HG02938 (cell line): ENCODE measurements around the gene C22orf31.

ENCODE experiments used
- ATAC-seq: cut with Tn5 transposase; IDR thresholded peaks from one replicate; pipeline ENCODE4 v1.9.1; 2021; ENCODE audit warnings: mild to moderate bottlenecking, moderate library complexity; ENCODE audit not compliant: unreplicated experiment

The C22orf31 gene

GRCh38 chr22:29081517-29082236, 20.0 kb upstream of the C22orf31 start:
- ATAC-seq: no peak

- no peak for ATAC-seq
Observed at GRCh38 chr22:29080106-29080975, 18.7 kb upstream of the C22orf31 start.

- no peak for ATAC-seq
Observed at GRCh38 chr22:29079218-29079901, 17.7 kb upstream of the C22orf31 start.

GRCh38 chr22:29078869-29079207, 17.2 kb upstream of the C22orf31 start:
- ATAC-seq: no peak

- no peak for ATAC-seq
Observed at GRCh38 chr22:29078036-29078868, 16.6 kb upstream of the C22orf31 start.

DNA sequence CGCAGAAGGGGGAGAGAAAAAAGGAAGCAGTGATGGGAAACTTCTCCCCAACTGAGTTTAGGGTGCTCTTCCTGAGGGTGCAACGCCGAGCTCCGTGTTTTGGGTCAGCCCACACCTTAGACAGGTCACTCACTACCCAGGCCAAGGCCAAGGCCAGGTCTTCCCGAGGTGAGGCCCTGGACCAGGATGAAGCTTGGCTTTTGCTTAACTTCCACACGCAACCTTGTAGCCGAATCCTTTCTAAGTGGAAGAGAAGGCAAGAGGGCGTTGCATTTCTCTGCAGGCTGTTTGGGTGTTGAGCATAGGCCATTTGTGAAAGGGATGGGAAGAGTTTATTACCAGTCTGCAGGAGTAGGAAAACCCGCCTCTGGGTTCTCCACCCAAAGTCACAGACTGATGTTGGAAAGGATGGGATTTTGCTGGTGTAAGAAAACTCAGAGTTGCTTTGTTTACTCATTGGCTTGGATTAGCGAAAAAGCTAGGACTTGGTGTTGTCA, 12.7 kb upstream of the C22orf31 start:
- ATAC-seq: no peak

DNA sequence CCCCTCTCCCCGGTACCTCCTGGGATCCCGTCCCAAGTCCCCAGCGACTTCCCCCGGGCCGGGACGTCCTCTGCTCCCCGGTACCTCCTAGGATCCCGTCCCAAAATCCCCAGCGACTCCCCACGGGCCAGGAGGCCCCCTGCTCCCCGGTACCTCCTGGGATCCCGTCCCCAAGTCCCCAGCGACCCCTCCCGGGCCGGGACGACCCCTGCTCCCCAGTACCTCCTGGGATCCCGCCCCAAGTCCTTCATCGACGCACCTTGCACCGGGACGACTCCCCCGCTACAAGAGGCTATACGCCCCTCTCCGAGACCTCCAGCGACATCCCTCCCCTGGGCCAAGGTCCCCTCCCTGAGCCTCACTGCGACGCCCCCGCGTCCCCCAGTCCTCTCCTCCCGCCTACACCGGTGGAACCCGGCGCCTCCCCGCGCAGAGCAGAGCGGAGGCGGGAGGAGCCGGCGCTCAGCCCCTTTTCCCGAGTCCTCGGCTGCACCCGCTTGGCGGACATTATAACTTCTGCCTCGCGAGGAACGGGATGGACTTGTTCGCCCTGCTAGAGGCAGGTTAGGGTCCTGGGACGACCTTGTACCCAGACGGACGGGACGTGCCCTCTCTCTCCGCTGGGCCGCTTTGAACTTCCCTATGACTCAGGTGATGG, 12.1 kb upstream of the C22orf31 start:
- ATAC-seq: no peak

DNA sequence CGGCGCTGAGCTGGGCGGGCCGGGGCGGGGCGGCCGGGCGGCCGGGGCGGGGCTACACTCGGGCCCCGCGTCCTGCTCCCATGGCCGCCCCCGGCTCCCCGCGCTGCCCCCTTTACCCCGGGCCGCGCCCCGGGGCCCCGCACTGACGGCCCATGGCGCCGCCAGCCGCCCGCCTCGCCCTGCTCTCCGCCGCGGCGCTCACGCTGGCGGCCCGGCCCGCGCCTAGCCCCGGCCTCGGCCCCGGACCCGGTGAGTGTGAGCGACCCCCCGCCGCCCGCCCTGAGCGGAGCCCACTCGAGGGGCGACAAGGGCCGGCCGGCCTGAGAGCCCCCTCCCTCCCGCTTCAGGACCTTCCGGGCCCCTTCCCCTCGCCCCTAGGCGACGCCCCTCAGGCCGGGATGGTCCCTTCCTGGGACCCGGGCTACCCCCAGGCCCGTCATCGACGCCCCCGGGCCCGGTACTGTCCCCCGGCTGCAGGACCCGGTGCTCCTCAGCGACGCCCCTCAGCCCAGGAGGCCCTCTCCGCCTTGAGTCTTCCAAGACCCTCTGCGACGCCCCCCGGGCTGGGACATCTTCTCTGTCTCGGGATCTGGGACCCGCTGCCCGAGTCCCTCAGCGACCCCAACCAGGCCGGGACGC, 11.5 kb upstream of the C22orf31 start, which contains the start of gene KREMEN1:
Gene KREMEN1, plus strand, starts transcription at position 57 of the 639 bp plus-strand sequence. Its CDS starts 96 bp downstream, at position 153.
- no peak for ATAC-seq

DNA sequence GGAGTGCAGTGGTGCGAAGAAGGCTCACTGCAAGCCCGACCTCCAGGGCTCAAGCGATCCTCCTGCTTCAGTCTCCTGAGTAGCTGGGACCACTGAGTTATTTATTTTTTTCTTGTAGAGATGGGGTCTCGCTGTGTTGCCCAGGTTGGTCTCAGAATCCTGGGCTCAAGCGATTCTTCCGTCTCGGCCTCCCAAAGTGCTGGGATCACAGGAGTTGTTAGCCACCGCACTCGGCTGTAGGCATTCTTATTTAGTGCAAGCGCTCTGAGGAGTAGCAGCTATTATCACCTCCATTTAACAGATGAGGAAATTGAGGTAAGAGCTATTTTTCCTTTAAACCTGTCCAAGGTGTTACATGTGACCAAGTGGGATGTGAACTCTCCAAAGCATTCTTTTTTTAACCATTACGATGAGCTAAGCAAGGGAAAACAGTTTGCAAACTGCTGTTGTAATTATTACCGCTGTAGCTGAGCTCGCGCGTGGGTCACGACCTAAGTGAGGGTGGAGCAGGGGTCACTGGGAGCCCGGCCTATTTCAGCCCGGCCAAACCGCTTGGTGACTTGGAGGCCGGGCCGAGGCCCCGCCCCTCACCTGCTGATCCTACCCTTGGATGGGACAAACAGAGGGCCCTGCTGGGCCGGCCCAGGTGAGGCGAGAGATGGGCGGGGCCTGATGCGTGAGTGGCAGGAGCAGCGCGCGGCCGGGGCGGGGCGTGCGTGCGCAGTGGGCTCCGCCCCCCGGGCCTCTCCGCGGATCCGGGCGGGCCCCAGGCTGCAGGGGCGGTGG, 10.8 kb upstream of the C22orf31 start:
- peak; percentile 79 for ATAC-seq

DNA sequence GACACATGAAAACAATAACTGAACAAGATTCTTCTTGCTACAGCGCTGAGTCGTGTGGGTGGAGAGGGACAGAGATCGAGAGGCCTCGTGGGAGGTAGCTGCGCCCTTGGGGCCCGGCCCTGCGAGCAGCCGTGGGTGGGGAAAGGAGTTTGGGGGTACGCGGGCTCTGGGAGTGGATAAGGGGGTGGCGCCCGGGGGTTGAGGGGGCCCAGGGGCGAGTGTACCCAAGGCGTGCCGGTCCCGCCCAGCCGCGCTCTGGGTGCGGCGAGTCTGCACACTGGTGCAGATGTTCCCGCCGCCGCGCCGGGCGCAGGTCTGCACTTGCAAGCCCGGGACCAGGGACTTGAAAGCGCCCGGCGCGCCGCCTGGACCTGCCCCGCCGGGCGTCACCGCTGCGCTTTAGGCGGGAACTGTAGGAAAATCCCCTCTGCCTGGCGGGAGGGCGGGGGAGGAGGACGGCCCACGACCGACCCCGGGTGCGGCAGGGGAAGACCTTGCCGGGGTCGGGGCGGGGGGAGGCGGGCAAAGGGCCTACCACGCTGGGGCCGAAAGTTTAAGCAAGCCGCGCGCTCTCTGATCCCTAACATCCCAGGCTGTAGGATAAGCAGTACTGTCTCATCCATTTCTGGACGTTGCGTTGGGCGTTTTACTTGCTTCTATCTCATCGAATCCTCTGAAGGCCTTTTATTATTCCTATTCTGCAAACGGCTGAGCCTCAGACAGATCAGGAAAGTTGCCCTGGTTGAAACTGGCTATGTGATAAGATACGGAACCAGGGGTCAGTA, 9.8 kb upstream of the C22orf31 start:
- no peak for ATAC-seq

- ATAC-seq: no peak
Observed at GRCh38 chr22:29070490-29070889, 8.9 kb upstream of the C22orf31 start.

DNA sequence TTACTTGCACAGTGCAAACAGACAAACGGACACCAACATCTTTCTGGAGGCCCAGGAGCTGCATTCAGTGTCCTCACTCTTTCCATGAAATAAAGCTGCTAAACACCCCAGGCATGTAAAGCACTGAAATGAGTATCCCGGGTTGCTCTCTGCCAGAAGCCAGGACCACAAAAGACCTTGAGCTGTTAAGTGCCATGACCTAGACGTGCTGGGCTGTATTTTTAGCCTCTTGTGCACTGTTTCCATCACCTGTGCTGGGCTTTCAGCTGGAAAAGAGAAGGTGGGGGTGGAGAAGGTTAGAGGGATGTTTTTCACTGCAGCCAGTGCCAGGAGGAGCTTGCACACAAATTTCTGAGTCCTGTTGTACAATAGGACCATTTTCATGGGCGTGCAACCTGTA, 7.8 kb upstream of the C22orf31 start:
- no peak for ATAC-seq

DNA sequence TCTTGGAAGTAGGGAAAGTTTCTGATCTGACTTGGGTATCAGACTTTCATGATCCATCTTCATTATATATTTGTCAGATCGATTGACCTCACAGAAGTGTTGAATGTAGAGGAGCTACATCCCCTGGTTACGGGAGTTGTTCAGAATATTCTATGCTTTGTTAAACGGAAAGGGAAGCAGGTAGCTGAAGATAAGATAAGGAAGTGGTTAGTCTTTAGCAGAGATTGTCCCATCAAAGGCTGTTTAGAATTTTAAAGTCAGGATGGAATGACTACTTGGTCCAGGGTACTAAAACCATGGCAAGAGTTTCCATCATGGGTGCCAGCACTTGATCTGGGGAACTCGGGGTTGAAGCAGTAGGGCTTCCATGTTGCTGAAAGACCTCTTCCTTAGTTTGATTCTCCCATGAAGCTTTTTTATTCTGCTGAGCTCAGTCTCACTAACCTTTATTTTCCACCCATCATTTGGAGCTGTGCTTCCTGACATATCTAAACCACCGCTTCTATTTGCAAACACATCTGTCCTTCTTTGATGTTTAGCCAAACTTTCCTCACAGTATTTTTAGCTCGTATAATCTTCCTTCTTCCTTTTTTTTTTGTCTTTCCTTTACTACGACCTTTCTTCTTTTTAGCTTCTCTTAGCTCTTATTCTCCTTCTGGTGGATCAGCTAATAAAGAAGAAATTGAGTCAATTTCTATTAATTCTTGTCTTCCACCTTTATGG, 4.0 kb upstream of the C22orf31 start:
- ATAC-seq: no peak

GRCh38 chr22:29062286-29062821, 723 bp upstream of the C22orf31 start:
- ATAC-seq: no peak

DNA sequence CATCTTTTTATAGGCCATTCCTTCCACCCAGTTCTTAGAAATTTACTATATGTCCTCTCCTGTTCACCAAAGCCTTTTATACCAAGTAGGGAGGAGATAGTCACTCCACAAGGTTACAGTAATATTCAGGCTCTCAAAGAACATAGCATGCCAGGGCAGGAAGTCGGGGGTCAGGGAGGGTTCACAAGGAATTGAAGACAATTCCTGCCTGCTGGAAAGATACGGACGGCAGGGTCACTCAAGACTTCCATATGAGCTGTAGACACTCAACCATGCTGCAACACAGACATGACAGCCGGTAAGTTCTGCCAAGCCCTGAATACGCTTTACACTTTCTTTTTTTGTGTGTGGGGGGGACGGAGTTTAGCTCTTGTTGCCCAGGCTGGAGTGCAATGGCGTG, 700 bp downstream of the C22orf31 start:
- no peak for ATAC-seq

DNA sequence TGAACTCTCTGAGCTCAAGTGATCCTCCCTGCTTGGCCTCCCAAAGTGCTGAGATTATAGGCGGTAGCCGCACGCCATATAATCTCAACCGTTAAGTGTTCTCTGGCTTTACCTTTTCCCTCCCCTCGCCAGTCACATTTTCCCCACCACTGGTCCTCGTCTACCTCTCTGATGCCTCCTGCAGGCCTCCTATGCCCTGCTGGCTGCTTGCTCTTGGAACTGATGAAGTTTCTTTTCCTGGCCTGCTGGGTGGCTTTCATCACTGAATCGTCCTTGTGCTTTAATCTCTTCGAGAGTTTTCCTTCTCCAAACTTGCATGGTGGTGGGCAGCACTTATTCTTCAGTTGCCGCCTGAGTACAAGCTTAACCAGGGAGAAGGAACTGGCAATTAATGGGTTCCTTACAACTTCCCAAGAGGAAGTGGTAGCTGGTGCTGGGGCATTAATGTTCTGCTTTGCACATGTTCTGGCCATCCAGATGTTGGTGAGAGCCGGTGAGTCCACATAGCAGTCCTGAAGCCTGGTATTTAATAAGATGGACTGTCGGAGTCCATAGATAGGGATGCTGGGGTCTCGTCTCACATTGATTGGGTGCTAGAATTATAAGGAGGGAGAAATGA, 1.3 kb downstream of the C22orf31 start:
- ATAC-seq: no peak

DNA sequence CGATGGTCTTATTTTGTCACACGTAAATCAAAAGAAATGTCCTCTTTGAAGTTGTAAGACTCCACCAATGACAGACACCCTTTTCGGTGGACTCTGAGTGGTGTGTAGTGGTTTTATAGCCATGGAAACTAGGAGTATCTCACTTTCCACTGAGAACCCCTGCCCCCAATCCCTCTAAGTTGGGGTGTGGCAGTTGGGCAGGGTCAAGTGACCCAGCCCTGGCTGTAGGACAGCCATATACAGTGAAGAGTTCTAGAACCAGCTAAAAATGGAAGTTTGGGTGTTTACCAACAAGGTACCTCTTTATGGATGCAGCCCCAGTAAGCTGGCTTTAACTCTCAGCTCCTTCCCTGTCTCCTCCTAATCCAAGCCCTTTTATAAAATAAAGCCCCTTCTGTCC, 5.2 kb downstream of the C22orf31 start:
- ATAC-seq: no peak
